GM10266 (cell line): Measurements from ENCODE around the gene LRRC58.

Source experiments
- DNase-seq: peaks from one replicate; pipeline ENCODE4 v3.0.0; 2012; ENCODE audit errors: extremely low spot score
- CTCF ChIP-seq: IDR thresholded peaks from 2 replicates; pipeline ENCODE4 v1.5.1; 2012; ENCODE audit warnings: mild to moderate bottlenecking, low read depth; ENCODE audit not compliant: control insufficient read depth, insufficient read depth; ENCODE audit errors: missing control alignments

LRRC58 gene

GRCh38 chr3:120353463-120353862, 4.3 kb upstream of the LRRC58 start:
- DNase-seq = no peak
- no peak for TF ChIP-seq CTCF

GRCh38 chr3:120352017-120352416, 2.9 kb upstream of the LRRC58 start:
- TF ChIP-seq CTCF = no peak
- DNase-seq = no peak

GRCh38 chr3:120350401-120350941, 1.3 kb upstream of the LRRC58 start:
- DNase-seq = no peak
- TF ChIP-seq CTCF = no peak

- DNase-seq = peak; percentile 12
- no peak for TF ChIP-seq CTCF
Measured at GRCh38 chr3:120349855-120350125, 636 bp upstream of the LRRC58 start.

- peak; percentile 21 for DNase-seq
- TF ChIP-seq CTCF = no peak
Measured at GRCh38 chr3:120348065-120348990, 826 bp downstream of the LRRC58 start.

GRCh38 chr3:120344349-120344748, 4.8 kb downstream of the LRRC58 start:
- DNase-seq = peak; percentile 28
- TF ChIP-seq CTCF = no peak

- no peak for DNase-seq
- no peak for TF ChIP-seq CTCF
Measured at GRCh38 chr3:120341658-120342346, 7.4 kb downstream of the LRRC58 start.
